ENCODE measurements around the gene CST7.

Gene CST7

DNA sequence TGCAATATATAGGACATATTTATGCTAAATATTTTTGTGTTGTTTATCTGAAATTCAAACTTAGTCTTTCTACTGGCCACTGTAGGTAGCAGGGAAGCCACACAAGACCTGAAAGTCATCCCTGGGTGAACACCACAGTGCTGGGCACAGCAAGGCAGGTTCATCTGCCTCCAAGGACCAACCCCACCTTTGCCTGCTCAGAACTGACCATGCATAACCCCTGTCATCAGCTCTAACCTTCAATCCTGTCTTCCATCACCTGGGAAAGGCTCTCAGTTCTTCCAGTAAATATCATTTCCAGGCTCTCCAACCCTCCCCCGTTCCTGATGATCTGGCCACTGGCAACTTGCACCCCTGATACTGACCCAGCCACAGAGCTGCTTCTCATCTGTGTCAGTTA lies 32.7 kb upstream of the CST7 start:
- Histone ChIP-seq H3K4me3 (ENCODE audit: low read length) (no peak overlapping the region), H3K27me3 (replicated peaks; ENCODE audit: insufficient read depth, low read length) (no peaks in the 10 kb centered on the region), H3K4me1 (ENCODE audit: low read length) (peaks cover 17% of the 10 kb centered on the region), H3K27ac (ENCODE audit: low read length) (no peak overlapping the region), H3K9me2 (replicated peaks; ENCODE audit: insufficient read depth, low read length) (no peaks in the 10 kb centered on the region), H4K20me1 (ENCODE audit: insufficient read depth, low read length) (no peaks in the 10 kb centered on the region), H3K9ac (ENCODE audit: low read length) (no peak overlapping the region), H3K36me3 (replicated peaks; ENCODE audit: insufficient read depth, low read length) (no peaks in the 10 kb centered on the region), H3F3A (ENCODE audit: insufficient read depth, low read length) (no peaks in the 10 kb centered on the region), H3K4me2 (ENCODE audit: low read depth, low read length) (no peak overlapping the region), H3K9me3 (replicated peaks; ENCODE audit: insufficient read depth, low read length) (no peaks in the 10 kb centered on the region), H3K79me2 (ENCODE audit: low read length) (no peaks in the 10 kb centered on the region), H2AFZ (ENCODE audit: low read length) (no peak overlapping the region)
- DNase-seq, result no peak
- TF ChIP-seq, protein P1, sequence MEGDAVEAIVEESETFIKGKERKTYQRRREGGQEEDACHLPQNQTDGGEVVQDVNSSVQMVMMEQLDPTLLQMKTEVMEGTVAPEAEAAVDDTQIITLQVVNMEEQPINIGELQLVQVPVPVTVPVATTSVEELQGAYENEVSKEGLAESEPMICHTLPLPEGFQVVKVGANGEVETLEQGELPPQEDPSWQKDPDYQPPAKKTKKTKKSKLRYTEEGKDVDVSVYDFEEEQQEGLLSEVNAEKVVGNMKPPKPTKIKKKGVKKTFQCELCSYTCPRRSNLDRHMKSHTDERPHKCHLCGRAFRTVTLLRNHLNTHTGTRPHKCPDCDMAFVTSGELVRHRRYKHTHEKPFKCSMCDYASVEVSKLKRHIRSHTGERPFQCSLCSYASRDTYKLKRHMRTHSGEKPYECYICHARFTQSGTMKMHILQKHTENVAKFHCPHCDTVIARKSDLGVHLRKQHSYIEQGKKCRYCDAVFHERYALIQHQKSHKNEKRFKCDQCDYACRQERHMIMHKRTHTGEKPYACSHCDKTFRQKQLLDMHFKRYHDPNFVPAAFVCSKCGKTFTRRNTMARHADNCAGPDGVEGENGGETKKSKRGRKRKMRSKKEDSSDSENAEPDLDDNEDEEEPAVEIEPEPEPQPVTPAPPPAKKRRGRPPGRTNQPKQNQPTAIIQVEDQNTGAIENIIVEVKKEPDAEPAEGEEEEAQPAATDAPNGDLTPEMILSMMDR (IDR thresholded peaks at IDR 0.05; ENCODE audit: low read length), result no peak
- TF ChIP-seq EZH2phosphoT487 (IDR thresholded peaks at IDR 0.05; ENCODE audit: low read length), result no peak
- TF ChIP-seq EZH2 (optimal IDR thresholded peaks at IDR 0.05; ENCODE audit: low read depth, low read length), result no peak

DNA sequence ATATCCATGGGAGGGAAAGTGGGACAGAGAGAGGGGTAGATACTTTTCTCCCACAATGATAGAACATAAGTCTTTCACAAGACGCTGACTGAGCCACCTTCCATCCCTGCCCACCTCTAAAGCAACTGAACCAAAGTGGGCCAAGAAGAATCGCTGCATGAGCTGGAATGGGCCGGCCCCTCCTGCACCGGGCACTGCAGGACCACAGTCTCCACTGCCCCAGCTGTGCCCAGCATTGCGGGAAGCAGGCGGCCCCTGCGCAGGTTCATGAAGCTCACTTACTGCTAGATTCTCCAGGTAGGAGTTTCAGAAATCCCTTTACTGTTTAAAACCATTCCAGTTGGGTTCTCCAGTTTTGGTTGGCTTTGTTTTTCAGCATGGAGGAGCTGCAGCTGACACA lies 32.0 kb upstream of the CST7 start:
- Histone ChIP-seq H4K20me1 (ENCODE audit: insufficient read depth, low read length) (no peaks in the 10 kb centered on the region), H3K9me3 (replicated peaks; ENCODE audit: insufficient read depth, low read length) (no peaks in the 10 kb centered on the region), H3K4me1 (ENCODE audit: low read length) (peaks cover 17% of the 10 kb centered on the region), H3K9ac (ENCODE audit: low read length) (no peak overlapping the region), H3K27me3 (replicated peaks; ENCODE audit: insufficient read depth, low read length) (no peaks in the 10 kb centered on the region), H2AFZ (ENCODE audit: low read length) (no peak overlapping the region), H3K4me3 (ENCODE audit: low read length) (no peak overlapping the region), H3K36me3 (replicated peaks; ENCODE audit: insufficient read depth, low read length) (no peaks in the 10 kb centered on the region), H3K79me2 (ENCODE audit: low read length) (no peaks in the 10 kb centered on the region), H3K27ac (ENCODE audit: low read length) (no peak overlapping the region), H3F3A (ENCODE audit: insufficient read depth, low read length) (no peaks in the 10 kb centered on the region), H3K4me2 (ENCODE audit: low read depth, low read length) (no peak overlapping the region), H3K9me2 (replicated peaks; ENCODE audit: insufficient read depth, low read length) (no peaks in the 10 kb centered on the region)
- no peak for TF ChIP-seq EZH2 (optimal IDR thresholded peaks at IDR 0.05; ENCODE audit: low read depth, low read length)
- no peak for TF ChIP-seq EZH2phosphoT487 (IDR thresholded peaks at IDR 0.05; ENCODE audit: low read length)
- TF ChIP-seq, protein P1 (IDR thresholded peaks at IDR 0.05; ENCODE audit: low read length), result no peak
- no peak for DNase-seq

DNA sequence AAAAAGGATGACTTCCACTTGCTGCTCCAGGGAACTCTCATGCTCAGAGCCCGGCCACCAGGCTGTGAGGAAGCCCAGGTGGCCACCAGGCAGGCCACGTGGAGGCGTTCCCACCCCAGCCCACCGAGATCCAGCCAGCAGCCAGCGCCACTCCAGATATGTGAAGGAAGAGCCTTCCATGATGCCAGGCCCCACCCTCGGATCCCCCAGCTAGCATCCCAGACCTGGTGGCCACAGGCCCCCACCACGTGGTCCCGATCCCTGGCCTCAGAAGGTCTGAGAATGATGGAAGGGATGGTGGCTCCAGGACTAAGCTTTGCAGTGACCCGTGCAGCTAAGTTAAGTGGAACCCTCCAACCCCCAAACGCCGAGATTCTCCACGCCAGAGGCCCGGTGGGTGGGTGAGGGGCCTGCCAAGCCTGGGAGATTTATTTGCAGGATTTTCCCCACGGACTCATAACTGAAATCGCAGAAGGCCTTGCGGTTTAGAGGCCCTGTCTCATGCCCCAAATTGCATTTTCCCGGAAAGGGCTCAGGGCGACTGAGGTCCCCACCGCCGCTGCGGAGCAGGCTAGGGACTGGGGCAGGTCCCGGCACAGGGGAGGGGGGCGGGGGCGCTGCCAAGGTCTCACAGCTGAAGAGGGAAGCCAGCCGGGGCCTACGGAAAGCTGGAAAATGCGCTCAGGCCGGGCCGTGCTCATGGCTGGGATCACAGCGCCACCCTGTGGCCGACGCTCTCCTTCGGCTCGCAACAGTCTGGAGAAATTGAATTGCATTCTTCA lies 31.1 kb upstream of the CST7 start:
- H4K20me1 ChIP-seq (ENCODE audit: insufficient read depth, low read length), result no peaks in the 10 kb centered on the region
- no peak overlapping the region for H3K4me3 ChIP-seq (ENCODE audit: low read length)
- TF ChIP-seq EZH2phosphoT487 (IDR thresholded peaks at IDR 0.05; ENCODE audit: low read length) (no peak), EZH2 (optimal IDR thresholded peaks at IDR 0.05; ENCODE audit: low read depth, low read length) (no peak)
- TF ChIP-seq, protein P1 (IDR thresholded peaks at IDR 0.05; ENCODE audit: low read length), result peak; percentile 89
- no peaks in the 10 kb centered on the region for H3K9me3 ChIP-seq (replicated peaks; ENCODE audit: insufficient read depth, low read length)
- no peaks in the 10 kb centered on the region for H3K27me3 ChIP-seq (replicated peaks; ENCODE audit: insufficient read depth, low read length)
- peak overlapping the region; percentile 59; the same call in 1 of the 2 replicates for H3K4me2 ChIP-seq (ENCODE audit: low read depth, low read length)
- H3K27ac ChIP-seq (ENCODE audit: low read length), result peak overlapping the region; percentile 3; the same call in 1 of the 2 replicates
- peak; percentile 66 for DNase-seq
- peaks cover 17% of the 10 kb centered on the region for H3K4me1 ChIP-seq (ENCODE audit: low read length)
- H3K36me3 ChIP-seq (replicated peaks; ENCODE audit: insufficient read depth, low read length), result no peaks in the 10 kb centered on the region
- H3F3A ChIP-seq (ENCODE audit: insufficient read depth, low read length), result no peaks in the 10 kb centered on the region
- H2AFZ ChIP-seq (ENCODE audit: low read length), result peak overlapping the region; percentile 81
- peak overlapping the region; percentile 36; the same call in 1 of the 2 replicates for H3K9ac ChIP-seq (ENCODE audit: low read length)
- H3K9me2 ChIP-seq (replicated peaks; ENCODE audit: insufficient read depth, low read length), result no peaks in the 10 kb centered on the region
- H3K79me2 ChIP-seq (ENCODE audit: low read length), result no peaks in the 10 kb centered on the region
